ENCODE data around the gene ENHO.

- no peak for TF ChIP-seq CTCF (optimal IDR thresholded peaks at IDR 0.05 in 1 of 3, IDR thresholded peaks at IDR 0.05 in 1 of 3, conservative IDR thresholded peaks at IDR 0.05 in 1 of 3; ENCODE audit: extremely low read depth in 1 of 3, insufficient read depth in 2 of 3, low read length in 3 of 3)
- TF ChIP-seq EZH2 (IDR thresholded peaks at IDR 0.05; ENCODE audit: low read length): no peak
Observed at GRCh38 chr9:34515959-34516358, 6.8 kb downstream of the ENHO start.

Measured in keratinocyte (primary cell).